ENCODE measurements around the gene ABHD11.
A peak's percentile ranks its signal among the peaks of the same experiment; 100 is the strongest.
"Not testable (repeated sequence)": the region's sequence is repeated elsewhere in the genome, so short reads cannot be mapped to it uniquely, and the experiment has no call there.

ABHD11 gene

GRCh38 chr7:73738612-73739386 lies at the start of gene ABHD11:
TSS of gene ABHD11 (minus strand) at chr7:73738802. CDS start at chr7:73738770, 32 bp downstream.
- DNase-seq = peak; percentile 98

- not testable (repeated sequence) for DNase-seq
Measured at GRCh38 chr7:73787786-73788048, 49.1 kb upstream of the ABHD11 start.

GRCh38 chr7:73786588-73786987 lies 48.0 kb upstream of the ABHD11 start:
- DNase-seq = no peak

GRCh38 chr7:73779517-73779916 lies 40.9 kb upstream of the ABHD11 start:
- DNase-seq = no peak

GRCh38 chr7:73778801-73779389 lies 40.3 kb upstream of the ABHD11 start:
- DNase-seq = no peak

GRCh38 chr7:73774923-73775322 lies 36.3 kb upstream of the ABHD11 start:
- DNase-seq = no peak

- DNase-seq = no peak
Measured at GRCh38 chr7:73773700-73774517, 35.3 kb upstream of the ABHD11 start.

GRCh38 chr7:73770860-73771670 lies 32.5 kb upstream of the ABHD11 start:
- no peak for DNase-seq

- no peak for DNase-seq
Measured at GRCh38 chr7:73770002-73770859, 31.6 kb upstream of the ABHD11 start, which contains the start of gene CLDN3. TSS of gene CLDN3 (minus strand) at chr7:73770270. CDS start at chr7:73770049, 221 bp downstream.

GRCh38 chr7:73769481-73770001 lies 30.9 kb upstream of the ABHD11 start:
- no peak for DNase-seq

GRCh38 chr7:73768641-73769480 lies 30.3 kb upstream of the ABHD11 start:
- DNase-seq = no peak

- no peak for DNase-seq
Measured at GRCh38 chr7:73766556-73767229, 28.1 kb upstream of the ABHD11 start.

- no peak for DNase-seq
Measured at GRCh38 chr7:73762659-73762999, 24.0 kb upstream of the ABHD11 start.

GRCh38 chr7:73761854-73762658 lies 23.5 kb upstream of the ABHD11 start:
- DNase-seq = no peak

- DNase-seq = no peak
Measured at GRCh38 chr7:73758581-73759138, 20.1 kb upstream of the ABHD11 start.

GRCh38 chr7:73749931-73750776 lies 11.6 kb upstream of the ABHD11 start:
- no peak for DNase-seq

- no peak for DNase-seq
Measured at GRCh38 chr7:73746378-73746777, 7.8 kb upstream of the ABHD11 start.
